Nucleus accumbens (tissue), 56 donors: ENCODE data around the gene NEK4.
"Not testable (repeated sequence)": the region's sequence is repeated elsewhere in the genome, so short reads cannot be mapped to it uniquely, and the experiment has no call there.

Experiments used
- DNase-seq, 56 donors: peaks; one replicate each; lab custom pipeline; 2025; lab: John Stamatoyannopoulos, UW

Gene NEK4

GRCh38 chr3:52743152-52743551 is 27.6 kb downstream of the NEK4 start:
- DNase-seq, result no peak

- no peak for DNase-seq
Measured at GRCh38 chr3:52742418-52743041, 28.2 kb downstream of the NEK4 start.

GRCh38 chr3:52739730-52740129 is 31.0 kb downstream of the NEK4 start:
- DNase-seq, result no peak

- DNase-seq, result no peak
Measured at GRCh38 chr3:52733256-52733891, 37.4 kb downstream of the NEK4 start.

- no peak for DNase-seq
Measured at GRCh38 chr3:52731590-52731989, 39.1 kb downstream of the NEK4 start.

GRCh38 chr3:52730681-52731080 is 40.1 kb downstream of the NEK4 start:
- DNase-seq, result no peak

- not testable (repeated sequence) for DNase-seq
Measured at GRCh38 chr3:52728753-52729152, 42.0 kb downstream of the NEK4 start.

- DNase-seq, result no peak
Measured at GRCh38 chr3:52724511-52724910, 46.2 kb downstream of the NEK4 start.

- DNase-seq, result no peak
Measured at GRCh38 chr3:52723935-52724334, 46.8 kb downstream of the NEK4 start.

- no peak for DNase-seq
Measured at GRCh38 chr3:52722491-52722890, 48.2 kb downstream of the NEK4 start.

- no peak for DNase-seq
Measured at GRCh38 chr3:52721730-52722008, 49.1 kb downstream of the NEK4 start.

GRCh38 chr3:52721002-52721729 is 49.6 kb downstream of the NEK4 start:
- peak in 2 of 56 donors; percentile 7 to 16 for DNase-seq

GRCh38 chr3:52719618-52720017 is 51.1 kb downstream of the NEK4 start:
- DNase-seq, result no peak

GRCh38 chr3:52715714-52716305 is 54.9 kb downstream of the NEK4 start:
- DNase-seq, result no peak

- DNase-seq, result no peak
Measured at GRCh38 chr3:52714335-52715302, 56.1 kb downstream of the NEK4 start.

GRCh38 chr3:52712291-52713212 is 58.2 kb downstream of the NEK4 start:
- DNase-seq, result no peak

GRCh38 chr3:52710512-52710911 is 60.2 kb downstream of the NEK4 start:
- DNase-seq, result no peak

GRCh38 chr3:52707585-52707984 is 63.2 kb downstream of the NEK4 start:
- DNase-seq, result no peak
